HG03280 (cell line): Measurements from ENCODE around the gene LRMDA.
"Not testable (repeated sequence)": the region's sequence is repeated elsewhere in the genome, so short reads cannot be mapped to it uniquely, and the experiment has no call there.

Experiments used
- ATAC-seq: cut with Tn5 transposase; IDR thresholded peaks from one replicate; pipeline ENCODE4 v1.9.1; 2021; ENCODE audit warnings: mild to moderate bottlenecking, moderate library complexity; ENCODE audit not compliant: unreplicated experiment

Gene LRMDA

GRCh38 chr10:76125900-76126299 is 694.5 kb downstream of the LRMDA start:
- ATAC-seq = no peak

DNA sequence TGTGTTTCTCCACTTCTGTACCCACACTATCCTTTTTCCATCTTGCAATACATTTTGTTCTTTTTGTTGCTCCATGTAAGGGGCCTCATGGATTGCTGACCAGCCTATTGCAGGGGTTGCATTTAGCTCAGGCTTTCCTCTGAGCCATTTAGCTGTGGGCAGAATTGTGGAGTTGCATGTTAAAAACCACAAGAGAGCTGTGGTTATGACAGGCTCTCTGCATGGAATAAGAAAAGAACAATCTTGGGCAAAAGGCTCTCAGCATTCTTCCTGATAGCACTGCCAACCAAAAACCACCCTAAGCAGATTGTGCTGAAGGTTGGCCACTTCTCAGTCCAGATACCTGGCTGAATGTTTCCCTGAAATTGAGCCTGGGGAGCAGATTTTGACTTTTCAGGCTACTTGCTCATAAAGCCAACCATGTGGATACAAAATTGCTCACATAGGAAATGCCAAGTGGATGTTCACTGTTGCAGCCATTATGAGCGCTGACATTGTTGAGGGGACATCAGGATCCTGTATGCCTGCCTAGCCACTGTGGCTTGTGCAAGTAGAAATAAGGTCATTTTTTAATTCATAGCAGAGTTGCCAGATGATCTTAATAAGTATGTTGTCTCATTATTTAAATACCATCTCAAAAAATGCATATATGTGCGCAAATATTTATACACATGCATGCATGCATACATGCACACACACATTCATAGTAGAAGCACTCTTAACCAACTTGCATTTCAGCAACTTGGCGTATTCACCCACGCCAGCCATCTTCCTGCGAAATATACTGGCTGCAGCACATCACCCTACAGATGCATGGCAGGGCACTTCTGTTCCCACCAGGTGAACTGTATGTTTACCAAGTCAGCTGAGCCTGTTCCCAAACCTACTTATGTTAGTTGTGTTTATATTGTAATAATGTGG is 695.4 kb downstream of the LRMDA start:
- ATAC-seq = no peak

DNA sequence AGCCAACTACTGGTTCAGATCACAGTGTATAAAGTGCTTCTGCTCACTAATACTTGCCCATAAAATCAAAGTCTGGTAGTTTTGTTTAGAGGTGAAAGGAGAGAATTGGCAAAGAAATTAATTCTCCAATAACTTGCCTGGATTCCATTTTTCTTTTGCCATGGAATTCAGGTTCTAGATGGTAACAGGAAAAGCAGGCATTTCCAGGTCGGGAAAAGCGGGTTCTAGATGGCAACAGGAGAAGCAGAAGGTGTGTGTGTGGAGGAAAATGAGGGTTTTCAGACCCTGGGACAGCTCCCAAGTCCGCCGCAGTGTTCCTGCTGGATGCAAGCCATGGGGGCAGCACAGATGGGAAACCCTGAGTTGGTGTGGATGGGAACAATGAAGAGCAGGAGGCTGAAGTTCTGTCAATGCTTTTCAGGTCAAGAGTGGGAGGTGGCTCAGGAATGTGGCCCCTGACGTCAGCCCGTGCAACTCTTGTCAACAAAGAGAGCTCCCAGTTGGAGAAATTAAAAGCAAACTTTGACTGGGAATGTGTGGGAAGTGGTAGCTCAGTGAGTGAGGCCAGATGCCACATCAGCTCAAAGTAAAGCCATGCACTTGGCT is 696.7 kb downstream of the LRMDA start:
- no peak for ATAC-seq

DNA sequence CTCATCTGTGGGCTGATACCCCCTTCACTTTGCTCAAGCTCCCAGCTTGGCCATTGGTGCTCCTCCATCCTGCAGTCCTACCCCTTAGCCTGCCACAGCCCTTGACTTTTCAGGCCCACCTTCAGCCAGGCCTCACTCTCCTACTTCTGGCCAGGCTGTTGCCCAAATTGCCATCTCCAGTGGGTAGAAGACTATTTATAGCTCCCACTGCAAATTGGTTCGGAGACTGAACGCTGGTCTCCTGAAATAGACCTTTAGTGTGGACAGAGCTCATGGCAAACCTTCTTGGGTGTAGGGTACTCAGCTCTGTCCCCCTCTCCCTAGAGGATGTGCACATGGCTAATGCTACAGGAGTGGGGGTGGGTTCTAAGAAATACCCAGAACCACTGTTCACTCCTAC is 697.8 kb downstream of the LRMDA start:
- ATAC-seq = no peak

- ATAC-seq = no peak
Observed at GRCh38 chr10:76130892-76131291, 699.5 kb downstream of the LRMDA start.

- no peak for ATAC-seq
Observed at GRCh38 chr10:76133597-76134255, 702.3 kb downstream of the LRMDA start.

GRCh38 chr10:76136961-76137360 is 705.5 kb downstream of the LRMDA start:
- ATAC-seq = no peak

DNA sequence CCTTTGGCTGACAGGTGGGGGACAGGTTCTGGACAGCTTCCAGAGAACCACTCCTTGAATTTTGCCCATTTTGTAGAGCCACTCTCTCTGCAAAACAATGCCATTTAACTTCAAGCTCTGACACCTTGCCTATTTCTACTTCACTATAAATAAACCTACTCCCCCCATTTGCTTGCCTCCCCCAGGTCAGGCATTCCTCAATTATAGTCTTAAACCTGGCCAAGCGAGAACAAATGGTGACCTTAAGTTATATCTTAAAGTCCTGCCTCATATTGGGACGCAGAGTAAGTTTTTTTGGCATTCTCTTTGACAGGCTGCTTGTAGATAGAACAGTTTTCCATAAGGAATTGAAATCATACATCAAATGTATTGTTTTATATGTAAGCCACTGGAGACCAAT is 706.9 kb downstream of the LRMDA start:
- ATAC-seq = no peak

GRCh38 chr10:76138906-76139305 is 707.5 kb downstream of the LRMDA start:
- no peak for ATAC-seq

- ATAC-seq = no peak
Observed at GRCh38 chr10:76139431-76139830, 708.0 kb downstream of the LRMDA start.

DNA sequence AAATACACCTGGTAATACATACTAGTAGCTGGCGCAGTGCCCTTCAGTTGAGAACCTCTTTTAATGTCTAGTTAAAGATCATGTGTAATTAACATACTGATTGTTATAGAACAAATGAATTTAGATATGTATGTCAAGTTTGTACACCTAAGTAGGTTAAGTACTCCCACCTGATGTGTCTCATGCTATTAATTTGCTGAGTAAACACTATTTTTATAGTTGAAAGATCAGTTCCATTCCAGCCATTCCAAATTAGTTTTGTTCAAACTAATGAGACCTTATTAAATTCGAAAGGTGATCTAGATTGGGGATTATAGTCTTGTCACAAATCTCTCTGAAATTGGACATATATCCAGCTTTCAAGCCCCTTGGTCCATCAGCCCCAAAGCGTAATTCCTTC is 710.0 kb downstream of the LRMDA start:
- ATAC-seq = no peak

DNA sequence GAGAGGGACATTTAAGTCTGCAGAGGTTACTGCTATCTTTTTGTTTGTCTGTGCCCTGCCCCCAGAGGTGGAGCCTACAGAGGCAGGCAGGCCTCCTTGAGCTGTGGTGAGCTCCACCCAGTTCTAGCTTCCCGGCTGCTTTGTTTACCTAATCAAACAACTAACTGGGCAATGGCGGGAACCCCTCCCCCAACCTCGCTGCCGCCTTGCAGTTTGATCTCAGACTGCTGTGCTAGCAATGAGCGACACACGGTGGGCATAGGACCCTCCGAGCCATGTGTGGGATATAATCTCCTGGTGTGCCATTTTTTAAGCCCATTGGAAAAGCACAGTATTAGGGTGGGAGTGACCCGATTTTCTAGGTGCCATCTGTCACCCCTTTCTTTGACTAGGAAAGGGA is 716.8 kb downstream of the LRMDA start:
- ATAC-seq = not testable (repeated sequence)

- ATAC-seq = no peak
Observed at GRCh38 chr10:76149182-76149581, 717.8 kb downstream of the LRMDA start.

- no peak for ATAC-seq
Observed at GRCh38 chr10:76149602-76150138, 718.2 kb downstream of the LRMDA start.

DNA sequence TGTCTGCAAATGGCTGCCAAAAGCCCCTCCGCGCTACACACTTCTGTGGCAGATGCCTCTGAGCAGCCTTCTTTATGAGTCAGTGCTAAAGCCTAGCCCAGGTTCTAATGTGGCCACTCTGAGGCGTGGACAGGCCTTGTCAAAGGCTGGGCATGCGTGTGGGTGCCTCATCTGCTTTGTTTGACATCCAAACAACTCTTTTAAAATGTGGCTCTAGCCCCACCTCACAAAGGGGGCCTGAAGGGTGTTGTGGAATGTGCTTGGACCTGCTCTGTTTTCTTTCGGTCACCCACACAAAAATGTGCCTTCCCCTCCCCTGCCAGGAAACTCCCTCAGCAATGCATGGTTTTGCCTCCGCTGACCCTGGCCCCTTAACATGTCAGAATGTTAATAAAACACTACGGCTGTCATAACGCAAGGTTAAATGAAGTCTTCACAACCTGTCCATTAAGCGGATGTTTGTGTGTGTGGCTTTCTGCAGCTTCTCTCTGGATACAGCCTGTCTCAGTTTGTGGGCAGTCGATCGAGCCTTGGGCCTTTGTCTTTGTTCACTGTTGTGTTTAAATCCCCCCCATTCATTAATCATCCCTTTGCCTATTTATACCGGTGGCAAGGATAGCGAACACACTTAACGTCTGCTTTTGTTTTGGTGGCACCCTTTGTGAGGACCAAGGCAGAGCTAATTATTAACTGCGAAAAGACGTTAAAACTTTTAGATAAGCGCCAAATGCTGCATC is 718.9 kb downstream of the LRMDA start:
- no peak for ATAC-seq

DNA sequence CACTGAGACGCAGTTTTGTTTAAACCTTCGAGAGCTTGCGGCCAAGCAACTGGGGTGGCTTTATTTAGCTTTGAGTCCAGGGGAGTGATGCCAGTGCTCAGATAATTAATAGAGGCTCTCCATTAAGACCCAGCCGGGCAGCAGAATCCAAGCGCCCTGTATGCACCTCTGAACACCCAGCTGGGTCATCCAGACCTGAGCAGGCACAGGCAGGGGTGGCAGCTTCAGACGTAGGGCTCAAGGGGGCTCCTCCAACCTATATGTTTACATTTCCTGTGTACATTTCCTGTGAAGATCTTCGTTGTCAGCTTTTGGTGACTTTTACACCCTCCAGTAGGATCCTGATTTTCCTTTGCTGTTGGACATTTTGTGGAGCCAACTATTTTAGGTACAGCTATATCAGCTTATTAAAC is 719.5 kb downstream of the LRMDA start:
- no peak for ATAC-seq

- ATAC-seq = no peak
Observed at GRCh38 chr10:76152186-76152585, 720.8 kb downstream of the LRMDA start.

DNA sequence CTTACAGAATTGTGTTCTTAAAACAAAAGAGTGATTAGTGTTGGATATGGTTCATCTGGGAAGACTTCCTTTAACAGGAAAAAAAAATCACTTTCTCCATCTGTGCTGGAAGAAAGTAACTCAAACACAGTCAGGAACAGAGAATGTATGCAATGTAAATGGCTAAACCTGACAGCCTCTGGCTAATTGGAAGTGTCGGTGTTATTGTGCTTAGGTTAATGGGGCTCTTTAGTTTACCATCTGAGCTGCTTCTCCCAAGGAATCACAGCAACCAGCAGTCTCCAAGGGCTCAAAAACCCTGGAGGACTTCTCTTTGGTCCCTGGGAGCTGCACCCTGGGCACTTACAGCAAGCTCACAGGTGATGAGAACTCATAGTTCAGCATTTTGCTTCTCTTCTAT is 724.5 kb downstream of the LRMDA start:
- ATAC-seq = no peak

DNA sequence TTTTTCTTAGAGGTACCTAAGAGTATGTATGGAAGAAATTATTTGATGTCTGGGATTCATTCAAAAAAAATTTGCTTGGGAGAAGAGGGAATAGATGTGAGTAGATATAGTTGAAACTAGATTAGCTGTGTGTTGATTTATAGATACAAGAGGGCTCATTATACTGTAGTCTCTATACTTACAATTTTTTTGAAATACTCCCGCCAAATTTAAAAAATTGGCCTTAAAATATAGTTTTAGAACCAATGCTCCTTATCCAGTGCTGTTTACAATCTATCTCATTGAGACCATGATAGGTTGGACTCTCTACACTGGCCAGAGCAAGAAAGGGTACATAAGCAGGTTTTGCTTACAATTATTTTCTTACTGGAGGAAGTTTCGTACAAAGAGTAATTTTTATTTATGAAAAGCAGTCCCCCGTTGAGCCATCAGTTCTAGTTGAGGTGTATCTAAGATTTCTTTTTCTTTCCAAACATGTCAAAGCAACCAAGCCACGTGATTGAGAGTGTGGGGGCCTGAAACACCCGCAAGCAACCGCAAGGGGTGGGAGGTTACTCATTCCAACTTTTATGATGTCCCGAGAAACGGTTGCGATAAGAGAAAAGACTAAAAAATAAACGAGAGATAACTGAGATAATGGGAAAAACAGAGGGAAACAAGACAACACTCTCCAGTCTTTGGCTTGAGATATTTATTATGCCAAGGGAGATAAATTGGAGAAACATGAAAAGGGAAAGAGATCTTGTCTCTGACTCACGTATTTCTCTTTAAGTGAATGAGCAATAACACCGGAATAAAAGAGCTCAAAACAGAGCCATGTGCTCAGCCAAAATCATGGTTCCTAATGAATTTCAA is 729.2 kb downstream of the LRMDA start:
- no peak for ATAC-seq

GRCh38 chr10:76161301-76161582 is 729.8 kb downstream of the LRMDA start:
- ATAC-seq = no peak
